Fibroblast of skin of left quadriceps (primary cell): ENCODE measurements around the gene CDC73.
"Not testable (repeated sequence)": the region's sequence is repeated elsewhere in the genome, so short reads cannot be mapped to it uniquely, and the experiment has no call there.

Source experiments
- DNase-seq, 2 experiments: peaks; one replicate each; pipeline ENCODE4 v3.0.0-alpha.2; 2013; ENCODE audit warnings: low read depth in 2 of 2

Gene CDC73

DNA sequence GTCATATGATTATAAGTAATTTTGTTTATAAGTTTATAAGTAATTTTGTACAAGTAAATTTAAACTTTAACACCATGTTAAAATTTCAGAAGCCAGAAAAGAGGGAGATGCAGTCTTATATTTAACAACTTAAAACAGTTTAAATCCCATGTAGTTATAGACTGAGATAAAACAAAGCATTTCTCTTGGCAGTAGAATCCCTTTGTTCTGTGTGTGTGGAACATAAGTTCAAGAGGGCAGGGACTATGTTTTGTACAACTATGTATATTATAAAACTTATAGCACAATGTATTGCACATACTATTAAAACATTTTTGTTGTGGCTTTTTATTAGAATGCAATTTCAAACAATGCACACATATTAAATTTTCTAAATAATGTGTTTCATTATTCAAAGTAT is 109.3 kb downstream of the CDC73 start:
- not testable (repeated sequence) for DNase-seq

GRCh38 chr1:193234530-193234929 is 112.7 kb downstream of the CDC73 start:
- DNase-seq: no peak

GRCh38 chr1:193237381-193237978 is 115.6 kb downstream of the CDC73 start:
- DNase-seq: no peak

DNA sequence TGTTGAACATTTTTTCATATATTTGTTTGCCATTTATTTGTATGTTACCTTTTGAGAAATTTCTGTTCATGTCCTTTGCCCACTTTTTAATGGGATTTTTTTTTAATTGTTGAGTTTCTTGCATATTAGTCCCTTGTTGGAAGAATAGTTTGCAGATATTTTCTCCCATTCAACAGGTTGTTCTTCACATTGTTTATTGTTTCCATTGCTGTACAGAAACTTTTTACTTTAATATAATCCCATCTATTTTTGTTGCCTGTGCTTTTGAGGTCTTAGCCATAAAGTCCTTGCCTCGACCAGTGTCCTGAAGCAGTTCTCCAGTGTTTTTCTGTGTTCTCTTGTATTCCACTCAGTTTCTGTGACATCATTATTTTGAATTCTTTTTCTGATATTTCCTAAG is 118.8 kb downstream of the CDC73 start:
- no peak for DNase-seq

- DNase-seq: no peak
Measured at GRCh38 chr1:193241132-193241827, 119.4 kb downstream of the CDC73 start.

DNA sequence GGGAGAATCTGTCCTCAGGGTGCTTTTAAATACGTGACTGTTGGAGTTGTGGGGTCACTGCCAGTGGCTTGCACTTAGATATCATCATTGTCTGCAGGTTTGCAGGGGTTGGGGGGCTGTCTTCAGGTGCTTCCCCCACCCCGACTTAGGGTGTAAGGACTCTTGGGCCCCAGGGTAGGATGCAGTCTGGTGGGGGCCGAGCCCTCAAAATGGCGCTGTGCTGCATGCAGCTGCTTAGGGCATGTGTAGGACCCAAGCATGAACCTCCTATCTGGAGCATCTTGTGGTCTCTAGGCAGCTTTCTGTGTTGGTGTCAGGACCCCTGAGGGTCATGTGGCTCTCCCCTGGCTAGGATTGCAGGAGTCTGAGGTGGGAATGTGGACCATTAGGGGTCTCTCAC is 120.2 kb downstream of the CDC73 start:
- DNase-seq: no peak

DNA sequence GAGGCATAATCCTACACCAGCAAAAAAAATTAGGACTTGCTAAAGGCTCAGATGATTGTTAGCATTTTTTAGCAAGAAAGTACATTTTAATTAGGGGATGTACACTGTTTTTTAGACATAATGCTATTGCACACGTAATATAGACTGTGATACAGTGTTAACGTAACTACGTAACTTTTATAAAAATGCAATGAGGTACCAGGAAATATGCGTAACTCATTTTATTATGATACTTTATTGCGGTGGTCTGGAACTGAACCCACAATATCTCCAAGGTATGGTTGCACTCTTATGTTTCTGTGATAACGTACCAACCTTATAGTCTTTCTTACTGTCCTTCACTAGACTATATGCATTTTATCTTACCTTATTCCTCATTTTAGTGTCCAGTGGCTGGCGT is 127.4 kb downstream of the CDC73 start:
- DNase-seq: no peak

DNA sequence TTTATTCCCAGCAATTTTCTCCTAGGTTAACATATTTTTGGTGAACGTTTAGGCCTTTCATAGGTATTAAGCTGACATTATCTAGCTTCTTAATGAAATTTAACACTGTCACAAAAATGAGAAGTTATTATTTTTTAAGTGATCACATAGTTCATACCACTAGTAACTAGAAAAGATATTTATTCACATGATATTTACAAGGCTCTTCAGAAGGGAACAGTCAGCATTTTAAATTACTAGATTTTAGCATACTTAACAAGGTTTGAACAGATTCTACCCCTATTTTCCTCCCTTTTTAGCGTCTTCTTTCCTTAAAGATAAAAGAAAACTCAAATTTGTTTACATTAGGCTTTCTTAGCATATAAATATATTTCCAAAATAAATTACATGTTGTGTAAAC is 130.1 kb downstream of the CDC73 start:
- no peak for DNase-seq

GRCh38 chr1:193256019-193256418 is 134.2 kb downstream of the CDC73 start:
- no peak for DNase-seq

- DNase-seq: no peak
Measured at GRCh38 chr1:193259636-193260035, 137.8 kb downstream of the CDC73 start.

DNA sequence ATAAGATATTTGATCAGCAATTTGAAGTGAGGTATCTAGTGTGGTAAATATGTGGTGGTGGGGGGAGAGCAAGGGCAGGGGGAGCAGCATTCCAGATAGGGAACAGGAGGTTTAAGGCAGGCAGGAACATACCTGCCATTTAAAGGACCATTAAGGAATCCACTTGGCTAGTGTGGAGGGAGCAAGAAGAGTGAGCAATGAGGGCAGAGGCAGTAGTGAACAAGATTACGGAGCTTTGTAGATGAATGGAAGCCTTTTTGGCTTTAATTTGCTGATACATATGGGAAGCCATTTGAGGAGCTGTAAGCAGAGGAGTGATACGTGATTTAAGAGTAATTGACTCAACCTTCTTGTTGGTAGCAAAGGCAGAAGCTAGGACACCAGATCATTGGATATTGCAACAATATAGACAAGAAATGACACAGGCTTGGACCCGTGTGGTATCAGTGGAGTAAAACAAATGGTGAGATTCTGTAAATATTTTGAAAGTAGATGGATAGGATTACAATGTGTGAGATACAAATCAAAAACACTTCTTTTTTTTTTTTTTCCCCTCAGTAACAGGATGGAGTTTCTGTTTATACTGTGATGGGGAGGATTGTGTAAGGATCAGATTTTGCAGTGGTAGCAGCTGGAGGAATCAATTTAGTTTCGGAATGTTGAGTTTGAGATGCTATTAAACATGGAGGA is 138.4 kb downstream of the CDC73 start:
- no peak for DNase-seq

- no peak for DNase-seq
Measured at GRCh38 chr1:193260896-193261295, 139.1 kb downstream of the CDC73 start.

- DNase-seq: no peak
Measured at GRCh38 chr1:193262661-193263060, 140.8 kb downstream of the CDC73 start.

DNA sequence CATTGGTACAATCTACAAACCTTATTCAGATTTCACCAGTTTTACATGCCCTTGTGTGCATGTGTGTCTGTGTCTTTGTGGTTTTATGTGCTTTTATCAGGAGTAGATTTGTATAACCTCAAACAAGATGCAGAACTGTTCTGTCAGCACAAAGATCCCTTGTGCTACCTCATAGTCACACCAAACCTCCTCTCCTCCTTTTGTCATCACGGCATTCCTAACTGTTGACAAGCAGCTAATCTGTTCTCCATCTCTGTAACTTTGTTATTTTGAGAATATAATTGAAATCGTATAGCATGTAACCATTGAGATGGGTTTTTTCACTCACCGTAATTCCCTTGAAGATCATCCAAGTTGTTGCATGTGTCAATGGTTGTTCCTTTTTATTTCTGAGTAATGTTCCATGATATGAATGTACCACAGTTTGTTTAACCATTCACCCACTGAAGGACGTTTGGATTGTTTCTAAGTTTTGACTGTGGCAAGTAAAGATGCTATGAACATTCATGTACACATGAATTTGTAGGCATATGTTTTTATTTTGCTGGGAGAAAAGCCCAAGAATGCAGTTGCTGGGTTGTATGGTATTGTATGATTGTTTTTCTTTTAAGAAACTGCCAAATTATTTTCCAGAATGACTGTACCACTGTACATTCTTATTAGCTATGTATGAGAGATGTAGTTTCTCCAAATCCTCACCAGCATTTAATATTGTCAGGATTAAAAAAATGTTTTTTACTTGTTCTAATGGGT is 142.7 kb downstream of the CDC73 start:
- DNase-seq: no peak

DNA sequence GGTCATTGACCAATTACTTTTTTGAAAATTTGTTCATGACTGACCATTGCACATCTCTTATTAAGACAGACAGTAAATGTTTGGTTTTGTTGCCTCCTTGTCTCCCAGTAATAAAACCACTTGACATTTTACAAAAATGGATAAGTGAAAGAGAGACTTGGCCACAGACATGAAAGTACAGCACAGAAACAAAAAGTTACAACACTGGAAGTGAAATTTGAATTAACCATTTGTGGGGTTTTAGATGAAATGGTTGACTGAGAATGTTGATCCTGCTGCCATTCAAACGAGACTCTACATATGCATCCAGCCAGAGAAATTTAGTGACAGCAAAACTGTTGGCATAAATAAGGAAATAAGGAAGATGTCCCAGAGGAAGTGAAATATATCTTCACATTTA is 143.9 kb downstream of the CDC73 start:
- DNase-seq: no peak

- DNase-seq: not testable (repeated sequence)
Measured at GRCh38 chr1:193266794-193267193, 145.0 kb downstream of the CDC73 start.

- DNase-seq: peak; percentile 73 to 74
Measured at GRCh38 chr1:193270996-193271395, 149.2 kb downstream of the CDC73 start.

DNA sequence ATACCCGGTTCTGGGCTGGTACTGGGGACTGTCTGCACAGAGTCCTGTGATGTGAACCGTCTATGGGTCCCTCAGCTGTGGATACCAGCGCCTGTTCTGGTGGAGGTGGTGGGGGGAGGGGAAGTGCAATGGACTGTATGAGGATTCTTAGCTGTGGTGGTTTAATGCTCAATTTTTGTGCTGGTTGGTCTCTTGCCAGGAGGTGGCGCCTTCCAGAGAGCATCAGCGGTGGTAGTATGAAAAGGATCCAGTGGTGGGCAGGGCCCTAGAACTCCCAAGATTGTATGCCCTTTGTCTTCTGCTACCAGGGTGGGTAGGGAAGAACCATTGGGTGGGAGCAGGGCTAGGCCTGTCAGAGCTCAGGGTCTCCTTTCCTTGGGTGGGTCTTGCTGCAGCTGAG is 153.9 kb downstream of the CDC73 start:
- no peak for DNase-seq

DNA sequence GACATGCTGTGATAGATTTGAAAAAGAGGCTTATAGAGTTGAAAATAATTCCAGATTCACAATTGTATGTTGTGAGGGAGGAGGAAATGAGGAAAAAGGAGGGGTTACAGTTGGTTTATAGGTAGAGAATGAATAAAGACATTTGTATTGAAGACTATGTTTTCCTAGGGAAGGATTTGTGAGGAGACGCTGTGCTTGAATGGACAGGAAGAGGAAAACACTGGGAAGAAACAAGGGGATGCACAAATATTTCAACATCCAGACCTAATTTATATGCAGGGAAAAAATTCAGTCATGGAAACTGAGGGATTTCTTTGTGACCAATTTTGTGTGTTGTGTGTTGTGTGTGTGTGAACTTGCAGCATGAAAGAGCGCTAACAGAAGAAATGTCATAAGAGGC is 157.1 kb downstream of the CDC73 start:
- DNase-seq: no peak

DNA sequence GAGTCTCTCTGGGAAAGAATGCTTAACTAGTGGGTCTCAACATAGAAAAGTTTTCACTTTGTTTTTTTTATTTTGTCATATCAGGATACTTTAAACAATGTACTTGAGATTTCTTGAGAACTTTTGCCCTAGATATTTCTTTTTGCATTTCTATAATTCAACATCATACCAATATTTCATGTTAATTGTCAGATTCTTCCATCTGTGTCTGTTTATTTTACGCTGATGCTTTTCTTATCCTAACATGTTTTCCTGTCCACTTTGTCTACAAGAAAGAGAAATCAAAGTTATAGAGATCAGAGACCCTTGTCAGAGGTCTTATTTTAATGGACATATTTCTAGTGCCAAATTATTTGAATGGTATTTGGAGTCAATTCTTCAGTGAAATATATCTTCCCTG is 160.1 kb downstream of the CDC73 start:
- no peak for DNase-seq

DNA sequence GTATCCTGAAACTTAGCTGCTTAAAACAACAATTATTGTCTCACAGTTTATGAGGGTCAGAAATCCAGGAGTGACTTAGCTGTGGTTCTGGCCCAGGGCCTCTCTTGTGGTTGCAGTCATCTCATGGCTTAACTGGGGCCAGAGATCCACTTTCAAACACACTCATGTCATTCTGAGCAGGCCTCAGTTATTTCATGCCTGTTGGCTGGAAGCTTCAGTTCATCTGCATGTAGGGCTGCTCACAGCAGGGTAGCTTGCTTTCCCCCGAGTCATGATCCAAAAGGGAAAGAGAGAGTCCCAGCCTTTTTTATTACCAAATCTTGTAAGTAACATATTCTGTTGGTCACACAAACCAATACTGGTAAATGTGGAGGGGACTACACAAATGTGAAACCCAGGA is 161.2 kb downstream of the CDC73 start:
- peak; percentile 18 to 25 for DNase-seq

DNA sequence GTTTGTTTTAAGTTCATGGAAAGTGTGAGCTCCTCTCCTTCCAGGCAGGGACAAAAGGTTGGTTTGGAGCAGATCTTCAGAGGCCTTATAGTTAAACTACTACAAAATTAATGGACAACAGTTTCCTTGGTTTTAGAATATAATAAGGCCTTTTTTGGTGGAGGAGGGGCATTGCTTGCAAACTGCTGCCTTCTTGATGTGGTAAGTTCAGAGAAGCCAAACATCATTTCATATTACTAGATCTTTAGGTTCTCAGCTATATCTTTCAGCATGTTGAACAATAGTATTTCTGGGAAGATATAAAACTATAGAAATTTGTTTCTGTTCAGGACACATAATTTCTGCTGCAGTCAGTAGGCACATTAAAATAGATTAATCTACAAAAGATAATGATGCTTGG is 162.4 kb downstream of the CDC73 start:
- DNase-seq: no peak
